Esophagus mucosa (tissue), 1 donor: Measurements from ENCODE around the gene MTG1. TPM values are rescaled to one million over a fixed set of nuclear protein-coding genes. Genes with fewer than 3 reads are reported as not detected.
"Not testable (repeated sequence)": the region's sequence is repeated elsewhere in the genome, so short reads cannot be mapped to it uniquely, and the experiment has no call there.

Experiments
- ATAC-seq: fragments of 200-7000 bp; cut with Tn5 transposase; one replicate; pipeline ENCODE4 v1.9.1; 2020
- total RNA-seq: library from RNA; stranded (reverse); gene quantifications from one replicate; pipeline ENCODE4 v1.2.4, GENCODE V29; 2023
- donor health status: DM: yes; HTN: yes; CAD: no.

Gene MTG1
- total RNA-seq, 1 donor from 2014 or later = 35.2 TPM

DNA sequence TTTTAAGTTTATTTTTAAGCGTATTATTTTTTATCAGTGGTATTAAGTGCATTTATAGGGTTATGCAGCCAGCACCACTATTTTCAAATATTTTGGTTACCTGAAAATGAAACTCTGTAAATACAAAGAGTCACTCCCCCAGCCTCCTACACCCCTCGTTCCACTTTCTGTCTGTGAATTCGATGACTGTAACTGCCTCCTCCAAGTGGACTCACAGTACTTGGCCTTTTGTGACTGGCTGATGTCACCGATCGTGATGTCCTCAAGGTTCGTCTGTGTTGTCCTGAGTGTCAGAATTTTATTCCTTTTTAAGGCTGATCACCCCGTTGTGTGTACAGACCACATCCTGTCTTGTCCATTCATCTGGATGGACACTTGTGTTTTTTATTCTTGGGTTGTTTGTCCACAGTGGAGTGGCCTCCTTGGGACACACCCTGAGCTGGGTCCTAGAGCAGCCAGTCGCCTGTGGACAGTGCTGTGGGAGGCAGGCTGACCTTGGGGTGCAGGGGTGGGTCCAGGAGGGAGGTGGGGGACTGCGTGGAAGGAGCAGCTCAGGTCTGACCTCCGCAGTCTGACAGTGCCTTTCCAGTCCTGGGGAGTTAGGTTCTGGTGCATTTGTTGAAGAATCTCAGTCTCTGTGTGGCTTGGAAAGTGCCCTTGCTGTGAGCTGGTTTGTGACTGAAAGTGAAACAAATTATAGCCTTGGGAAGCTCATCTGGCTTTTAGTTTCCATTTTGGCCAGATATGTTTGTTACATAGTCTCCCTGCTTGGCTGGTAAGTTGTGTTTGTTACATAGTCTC is 6.9 kb downstream of the MTG1 start:
- ATAC-seq = peak; percentile 15

DNA sequence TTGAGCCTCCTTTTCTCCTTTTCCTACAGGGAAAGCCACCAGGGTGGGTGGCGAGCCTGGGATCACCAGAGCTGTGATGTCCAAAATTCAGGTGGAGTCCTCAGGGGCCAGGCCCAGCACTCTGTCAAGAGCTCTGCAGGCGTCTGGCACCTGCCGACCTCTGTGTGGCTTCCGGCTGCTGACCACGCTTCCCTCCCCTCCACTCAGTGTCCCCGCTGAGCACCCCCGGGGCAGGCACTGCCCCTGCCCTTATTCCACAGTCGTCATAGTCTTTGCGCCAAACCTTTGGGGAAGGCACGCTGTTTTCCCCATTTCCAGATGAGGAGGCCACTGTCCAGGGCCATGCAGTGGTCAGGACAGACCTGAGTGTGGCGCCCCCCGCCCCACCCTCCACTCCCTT is 7.5 kb downstream of the MTG1 start:
- peak; percentile 19 for ATAC-seq

DNA sequence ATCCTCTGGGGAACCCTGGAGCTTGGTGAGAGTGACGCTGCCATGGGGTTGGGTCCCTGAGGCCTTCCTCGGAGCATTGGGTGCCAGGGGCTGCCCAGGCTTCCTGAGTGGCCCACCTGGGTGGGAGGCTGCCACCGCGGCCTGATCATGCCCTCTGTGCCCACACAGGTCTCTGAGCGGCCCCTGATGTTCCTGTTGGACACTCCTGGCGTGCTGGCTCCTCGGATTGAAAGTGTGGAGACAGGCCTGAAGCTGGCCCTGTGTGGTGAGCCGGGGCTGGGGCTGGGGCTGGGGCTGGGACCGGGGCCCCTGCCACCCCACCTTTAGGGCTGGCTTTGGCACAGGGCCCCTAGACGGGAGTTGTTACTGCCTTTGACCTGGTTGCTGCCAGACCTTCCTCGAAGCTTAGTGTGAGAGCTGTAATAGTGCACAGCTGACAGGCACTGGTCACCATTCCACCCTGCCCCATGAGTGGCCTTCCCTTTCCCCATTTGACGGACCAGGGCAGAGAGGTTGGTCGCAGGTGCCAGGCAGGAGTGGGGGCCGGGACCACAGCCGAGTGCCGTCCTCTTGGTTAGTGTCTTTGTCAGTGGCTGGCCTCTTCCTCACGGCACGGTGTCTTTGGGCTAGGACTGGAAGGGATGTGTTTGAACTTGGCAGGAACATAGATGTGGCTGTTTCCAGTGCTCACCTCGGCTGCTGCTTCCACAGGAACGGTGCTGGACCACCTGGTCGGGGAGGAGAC is 8.2 kb downstream of the MTG1 start:
- no peak for ATAC-seq

DNA sequence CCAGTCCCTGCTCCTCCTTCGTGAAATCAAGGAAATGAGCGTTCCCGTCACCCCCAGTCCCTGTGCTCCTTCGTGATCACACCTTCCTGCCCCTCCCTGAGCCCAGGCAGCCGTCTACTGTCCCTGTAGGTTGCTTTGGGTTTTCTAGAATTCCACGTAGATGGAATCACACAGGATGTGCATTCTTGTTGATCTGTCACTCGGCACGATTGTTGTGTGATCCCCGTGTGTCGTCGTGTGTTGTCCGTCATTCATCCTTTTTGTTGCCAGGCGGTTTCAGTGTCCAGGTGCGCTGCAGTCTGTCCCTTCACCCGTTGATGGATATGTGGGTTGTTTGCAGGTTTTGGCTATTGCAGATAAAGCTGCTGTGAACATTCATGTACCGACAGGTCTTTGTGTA is 9.4 kb downstream of the MTG1 start:
- no peak for ATAC-seq

DNA sequence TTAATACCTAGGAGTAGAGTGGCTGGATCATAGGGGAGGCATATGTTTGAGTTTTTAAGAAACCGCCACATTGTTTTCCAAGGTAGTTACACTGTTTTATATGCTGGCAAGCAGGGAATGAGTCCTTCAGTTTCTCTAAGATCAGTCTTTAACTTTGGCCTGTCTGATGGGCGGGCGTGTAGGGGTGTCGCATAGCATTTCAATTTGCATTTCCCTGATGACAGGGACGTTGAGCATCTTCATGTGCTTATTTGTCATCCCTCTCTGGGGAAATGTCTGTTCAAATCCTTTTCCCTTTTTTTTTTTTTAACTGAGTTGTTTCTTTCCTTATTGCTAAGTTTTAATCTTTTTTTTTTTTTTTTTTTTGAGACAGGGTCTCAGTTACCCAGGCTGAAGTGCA is 9.8 kb downstream of the MTG1 start:
- no peak for ATAC-seq

DNA sequence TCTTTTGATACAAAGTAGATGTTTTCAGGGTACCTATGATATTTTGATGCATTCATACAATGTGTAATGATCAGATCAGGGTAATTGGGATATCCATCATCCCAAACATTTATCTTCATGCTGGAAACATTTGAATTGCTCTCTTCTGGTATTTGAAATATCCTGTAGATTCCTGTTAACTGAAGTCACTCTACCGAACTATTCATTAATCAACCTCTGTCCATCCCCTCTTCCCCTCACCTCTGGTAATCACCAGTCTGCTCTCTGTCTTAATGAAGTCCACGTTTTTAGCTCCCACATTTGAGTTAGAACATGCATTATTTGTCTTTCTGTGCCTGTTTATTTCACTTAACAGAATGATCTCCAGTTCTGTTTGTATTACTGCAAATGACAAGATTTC is 11.3 kb downstream of the MTG1 start:
- ATAC-seq = no peak

DNA sequence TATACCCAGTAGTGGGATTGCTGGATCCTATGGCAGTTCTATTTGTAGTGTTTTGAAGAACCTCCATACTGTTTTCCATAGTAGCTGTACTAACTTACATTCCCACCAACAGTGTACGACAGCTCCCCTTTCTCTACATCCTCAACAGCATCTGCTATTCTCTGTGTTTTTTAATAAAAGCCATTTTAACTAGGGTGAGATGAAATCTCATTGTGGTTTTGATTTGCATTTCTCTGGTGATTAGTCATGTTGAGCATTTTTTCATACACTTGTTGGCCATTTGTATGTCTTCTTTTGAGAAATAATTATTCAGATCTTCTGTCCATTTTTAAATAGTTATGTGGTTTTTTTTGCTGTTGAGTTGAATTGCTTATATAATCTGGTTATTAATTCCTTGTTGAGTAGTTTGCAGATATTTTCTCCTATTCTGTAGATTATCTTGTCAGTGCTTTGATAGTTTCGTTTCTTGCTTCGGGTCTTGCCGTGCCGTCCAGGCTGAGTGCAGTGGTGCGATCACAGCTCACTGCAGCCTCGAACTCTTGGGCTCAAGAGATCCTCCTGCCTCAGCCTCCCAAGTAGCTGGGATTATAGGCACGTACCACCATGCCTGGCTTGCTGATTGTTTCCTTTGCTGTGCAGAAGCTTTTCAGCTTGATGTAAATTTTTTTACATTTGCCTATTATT is 12.0 kb downstream of the MTG1 start:
- ATAC-seq = no peak

DNA sequence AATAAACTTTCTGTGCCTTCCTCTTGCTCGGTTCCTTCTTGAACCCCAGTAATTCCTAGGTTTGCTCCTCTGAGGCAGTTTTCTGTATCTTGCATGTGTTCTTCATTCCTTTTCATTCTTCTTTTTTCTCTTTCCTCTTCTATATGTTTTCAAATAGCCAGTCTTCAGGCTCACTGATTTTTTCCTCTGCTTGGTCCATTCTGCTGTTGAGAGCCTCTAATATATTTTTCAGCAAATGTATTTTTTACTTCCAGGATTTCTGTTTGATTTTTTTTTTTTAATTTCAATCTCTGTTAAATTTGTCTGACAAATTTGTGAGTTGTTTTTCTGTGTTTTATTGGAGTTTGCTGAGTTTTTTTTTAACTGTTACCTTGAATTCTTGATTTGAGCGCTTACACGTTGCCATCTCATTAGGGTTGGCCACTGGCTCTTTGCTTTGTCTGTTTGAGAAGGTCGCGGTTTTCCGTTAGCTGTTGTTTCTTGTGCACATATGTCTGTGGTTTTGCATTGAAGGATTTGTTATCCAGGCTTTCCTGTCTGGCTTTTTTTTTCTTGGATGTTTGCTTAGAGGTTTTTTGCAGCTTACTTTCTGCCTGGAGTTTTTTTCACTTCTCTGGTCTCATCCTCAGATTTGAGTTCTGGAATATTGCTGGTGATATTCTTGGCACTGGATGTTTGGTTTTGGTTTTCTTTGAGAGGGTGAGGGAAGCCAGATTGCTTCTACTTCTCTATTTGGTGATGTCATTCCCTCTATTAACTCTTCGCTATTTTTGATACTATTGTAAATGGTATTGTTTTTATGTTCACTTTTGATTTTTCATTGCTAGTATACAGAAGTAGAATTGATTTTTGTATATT is 17.8 kb downstream of the MTG1 start:
- ATAC-seq = no peak

DNA sequence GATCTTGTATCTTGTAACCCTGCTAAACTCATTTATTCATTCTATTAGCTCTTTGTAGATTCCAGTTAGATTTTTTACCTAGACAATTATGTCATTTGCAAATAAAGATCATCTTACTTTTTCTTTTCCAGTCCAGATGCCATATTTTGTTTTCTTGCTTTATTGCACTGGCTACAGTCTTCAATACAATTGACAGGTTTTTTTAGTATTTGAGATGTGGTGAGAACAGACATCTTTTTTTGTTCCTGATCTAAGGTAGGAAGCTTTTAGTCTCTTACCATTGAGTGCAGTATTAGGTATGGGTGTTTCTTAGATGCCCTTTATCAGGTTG is 18.4 kb downstream of the MTG1 start:
- no peak for ATAC-seq

DNA sequence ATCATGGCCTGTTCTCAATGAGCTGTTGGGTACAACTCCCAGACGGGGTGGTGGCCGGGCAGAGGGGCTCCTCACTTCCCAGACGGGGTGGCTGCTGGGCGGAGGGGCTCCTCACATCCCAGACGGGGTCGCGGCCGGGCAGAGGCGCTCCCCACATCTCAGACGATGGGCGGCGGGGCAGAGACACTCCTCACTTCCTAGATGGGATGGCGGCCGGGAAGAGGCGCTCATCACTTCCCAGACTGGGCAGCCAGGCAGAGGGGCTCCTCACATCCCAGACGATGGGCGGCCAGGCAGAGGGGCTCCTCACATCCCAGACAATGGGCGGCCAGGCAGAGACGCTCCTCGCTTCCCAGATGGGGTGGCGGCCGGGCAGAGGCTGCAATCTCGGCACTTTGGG is 20.4 kb downstream of the MTG1 start:
- not testable (repeated sequence) for ATAC-seq

DNA sequence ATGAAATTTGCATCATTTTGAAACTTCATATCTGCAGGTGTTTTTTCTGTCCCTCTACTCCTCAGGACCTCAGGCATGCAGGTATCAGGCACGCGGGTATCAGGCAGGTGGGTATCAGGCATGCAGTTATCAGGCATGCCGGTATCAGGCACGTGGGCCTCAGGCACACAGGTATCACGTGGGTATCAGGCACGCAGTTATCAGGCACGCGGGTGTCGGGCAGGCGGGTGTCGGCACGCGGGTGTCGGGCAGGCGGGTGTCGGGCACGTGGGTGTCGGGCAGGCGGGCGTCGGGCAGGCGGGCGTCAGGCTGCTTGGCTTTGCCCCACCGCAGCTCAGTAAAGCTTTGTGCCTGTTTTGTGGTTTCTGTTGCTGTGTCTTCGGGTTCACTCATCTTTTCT is 21.8 kb downstream of the MTG1 start:
- peak; percentile 20 for ATAC-seq

DNA sequence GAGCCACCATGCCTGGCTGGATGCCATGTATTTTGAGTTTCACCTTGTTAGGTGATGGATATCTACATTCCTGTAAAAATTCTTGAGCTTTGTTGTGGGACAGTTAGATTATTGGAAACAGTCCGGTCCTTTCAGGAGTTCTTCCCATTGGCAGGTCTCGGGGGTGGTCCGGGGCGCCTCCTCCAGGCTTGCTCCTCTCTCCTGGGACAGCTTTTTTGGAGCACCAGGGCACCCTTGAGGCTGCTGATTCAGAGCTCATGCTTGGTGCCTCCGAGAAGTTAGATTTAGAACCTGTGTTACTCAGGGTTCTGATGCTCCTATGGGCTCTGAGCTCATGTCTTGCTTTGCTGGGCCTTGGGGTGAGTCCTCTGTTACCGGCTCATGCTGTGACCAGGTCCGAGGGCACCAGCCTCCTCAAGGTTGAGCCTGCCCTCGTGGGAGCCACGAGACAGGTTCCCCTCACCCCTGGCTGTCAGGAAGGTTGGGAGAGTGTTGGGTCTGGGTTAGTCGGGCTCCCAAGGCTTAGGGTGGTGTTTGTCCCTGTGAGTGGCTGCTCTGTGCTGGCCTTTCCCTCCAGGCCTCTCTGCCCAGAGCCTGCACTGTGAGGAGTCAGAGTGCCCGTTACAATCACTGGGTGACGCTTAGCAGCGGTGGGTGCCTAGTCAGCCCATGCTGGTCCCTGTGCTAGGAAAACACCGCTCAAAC is 24.5 kb downstream of the MTG1 start:
- ATAC-seq = no peak

DNA sequence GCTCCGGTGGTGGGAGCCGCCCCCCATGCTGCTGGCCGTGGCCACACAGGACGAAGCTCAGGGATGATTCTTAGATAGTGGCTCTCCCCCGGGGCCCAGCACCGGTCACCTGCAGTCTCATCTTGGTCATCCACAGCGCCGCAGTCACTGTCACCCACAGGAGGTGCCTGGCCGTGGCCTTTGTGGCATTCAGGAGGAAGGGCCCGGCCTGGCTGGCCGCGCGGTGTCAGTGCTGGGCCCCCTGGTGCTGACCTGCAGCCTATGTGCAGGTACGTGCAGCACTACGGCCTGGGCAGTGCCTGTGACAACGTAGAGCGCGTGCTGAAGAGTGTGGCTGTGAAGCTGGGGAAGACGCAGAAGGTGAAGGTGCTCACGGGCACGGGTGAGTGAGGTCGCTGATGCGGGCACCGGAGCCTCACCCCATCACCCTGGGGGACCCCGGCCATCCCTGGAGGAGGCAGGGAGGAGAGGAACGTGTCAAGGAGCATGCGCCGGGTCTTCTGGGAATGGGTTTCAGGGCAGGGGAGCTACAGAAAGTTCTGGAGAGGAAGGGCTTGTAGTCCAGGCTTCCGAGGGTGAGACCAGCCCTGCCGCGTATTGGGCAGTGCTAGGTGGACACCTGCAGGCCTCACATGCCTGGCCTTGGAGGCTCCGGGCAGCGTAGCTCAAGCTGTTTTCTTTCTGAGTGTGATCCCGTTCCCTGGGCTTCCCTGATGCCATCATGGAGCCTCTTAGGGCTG is 25.4 kb downstream of the MTG1 start:
- ATAC-seq = no peak

DNA sequence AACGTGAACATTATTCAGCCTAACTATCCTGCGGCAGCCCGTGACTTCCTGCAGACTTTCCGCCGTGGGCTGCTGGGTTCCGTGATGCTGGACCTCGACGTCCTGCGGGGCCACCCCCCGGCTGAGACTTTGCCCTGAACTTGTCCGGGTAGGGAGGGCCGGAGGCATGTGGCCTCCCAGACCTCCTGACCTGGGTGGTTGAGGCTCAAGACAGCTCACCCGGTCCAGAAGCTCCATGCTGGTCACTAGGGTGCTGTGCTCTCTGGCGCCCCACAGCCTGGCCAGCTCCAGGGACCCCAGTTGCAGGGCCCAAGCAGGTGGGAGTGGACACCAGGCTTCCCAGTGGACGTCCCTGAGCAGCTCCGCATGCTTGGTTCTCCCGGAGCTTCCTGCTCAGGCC is 26.1 kb downstream of the MTG1 start:
- no peak for ATAC-seq

DNA sequence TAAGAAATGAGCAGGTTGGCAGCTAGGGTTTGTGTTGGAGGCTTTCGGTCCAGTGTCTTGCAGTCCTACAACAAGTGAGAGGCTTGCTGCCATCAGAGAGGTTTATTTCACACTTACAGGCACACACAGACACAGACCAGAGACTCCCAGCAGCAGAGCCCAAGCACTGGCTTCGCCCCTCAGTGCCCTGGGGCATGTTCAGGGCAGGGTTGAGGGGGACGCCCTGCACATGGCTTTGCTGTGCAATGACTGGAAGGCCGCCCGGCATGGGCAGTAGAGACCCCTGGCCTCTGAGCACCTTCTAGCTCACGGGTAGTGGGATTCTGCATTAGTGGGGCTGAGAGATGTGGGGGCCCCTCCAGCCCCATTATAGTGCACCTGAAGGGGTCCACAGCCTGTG is 26.6 kb downstream of the MTG1 start:
- ATAC-seq = no peak

DNA sequence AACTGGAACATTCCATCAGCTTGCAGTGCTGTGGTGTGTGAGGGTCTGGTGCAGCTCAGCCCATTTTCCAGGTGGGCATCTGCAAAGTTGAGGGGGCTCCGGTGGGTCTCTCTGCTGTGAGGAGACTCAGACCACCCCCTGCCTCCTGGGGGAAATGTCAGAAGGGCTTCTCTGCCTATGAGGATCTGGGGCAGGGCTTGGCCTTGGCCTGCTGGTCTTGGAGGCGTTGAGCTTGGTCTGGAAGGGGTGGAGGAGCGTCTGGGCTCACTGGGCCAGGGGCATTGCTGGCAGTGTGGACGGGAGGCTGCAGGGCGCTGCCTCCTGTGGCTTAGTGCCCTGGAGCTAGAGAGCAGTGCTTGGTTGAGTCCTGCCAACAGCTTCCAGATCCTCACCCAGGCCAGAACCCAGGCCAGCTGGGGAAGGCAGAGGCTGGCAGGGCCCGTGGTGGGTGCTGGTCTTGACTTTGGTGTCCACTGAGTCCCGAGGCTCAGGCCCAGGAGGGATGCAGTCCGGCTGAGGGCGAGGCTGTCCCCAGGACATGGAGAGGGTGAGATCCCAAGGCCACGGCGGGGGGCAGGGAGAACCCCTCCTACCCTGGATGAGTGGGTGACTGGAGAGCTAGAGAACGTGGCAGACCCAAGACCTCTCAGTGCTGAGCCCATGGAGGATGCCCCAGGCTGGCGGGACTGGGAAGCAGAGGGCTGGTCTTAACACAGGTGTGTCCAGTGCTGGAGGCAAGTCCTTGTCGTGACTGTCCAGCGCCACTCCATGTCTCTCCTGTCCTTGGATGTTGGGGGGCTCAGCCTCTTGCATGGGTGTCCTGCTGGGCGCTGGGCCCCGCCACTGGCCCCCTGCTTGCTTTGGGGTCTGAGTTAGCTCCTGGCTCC is 27.6 kb downstream of the MTG1 start:
- ATAC-seq = no peak

DNA sequence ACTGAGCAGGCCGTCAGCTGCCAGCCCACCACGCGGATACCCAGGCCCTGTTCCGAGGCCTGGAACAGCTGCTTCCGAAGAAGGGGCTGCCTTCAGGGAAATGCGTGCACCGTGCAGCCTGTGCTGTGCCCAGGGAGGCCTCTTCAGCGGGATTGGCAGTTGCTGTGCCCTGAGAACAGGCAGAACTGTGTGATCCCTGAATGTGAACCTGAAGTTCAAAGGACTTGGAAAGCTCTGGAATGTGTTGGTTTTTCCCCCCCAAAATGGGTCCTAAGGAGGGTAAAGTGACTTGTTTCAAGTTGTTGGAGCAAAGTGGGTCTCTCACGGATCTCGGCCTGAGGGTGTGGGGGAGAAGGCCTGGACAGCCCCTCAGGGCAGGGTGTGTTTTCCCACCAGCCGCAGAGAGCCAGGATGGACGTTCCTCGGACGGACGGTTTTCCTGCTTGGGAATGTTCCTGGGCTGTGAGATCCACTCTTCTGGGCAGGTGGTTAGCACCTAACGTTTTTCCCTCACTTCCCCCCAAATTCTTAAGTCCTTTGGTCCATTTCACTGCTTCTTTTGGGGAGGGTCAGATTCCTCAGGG is 28.4 kb downstream of the MTG1 start:
- ATAC-seq = no peak

DNA sequence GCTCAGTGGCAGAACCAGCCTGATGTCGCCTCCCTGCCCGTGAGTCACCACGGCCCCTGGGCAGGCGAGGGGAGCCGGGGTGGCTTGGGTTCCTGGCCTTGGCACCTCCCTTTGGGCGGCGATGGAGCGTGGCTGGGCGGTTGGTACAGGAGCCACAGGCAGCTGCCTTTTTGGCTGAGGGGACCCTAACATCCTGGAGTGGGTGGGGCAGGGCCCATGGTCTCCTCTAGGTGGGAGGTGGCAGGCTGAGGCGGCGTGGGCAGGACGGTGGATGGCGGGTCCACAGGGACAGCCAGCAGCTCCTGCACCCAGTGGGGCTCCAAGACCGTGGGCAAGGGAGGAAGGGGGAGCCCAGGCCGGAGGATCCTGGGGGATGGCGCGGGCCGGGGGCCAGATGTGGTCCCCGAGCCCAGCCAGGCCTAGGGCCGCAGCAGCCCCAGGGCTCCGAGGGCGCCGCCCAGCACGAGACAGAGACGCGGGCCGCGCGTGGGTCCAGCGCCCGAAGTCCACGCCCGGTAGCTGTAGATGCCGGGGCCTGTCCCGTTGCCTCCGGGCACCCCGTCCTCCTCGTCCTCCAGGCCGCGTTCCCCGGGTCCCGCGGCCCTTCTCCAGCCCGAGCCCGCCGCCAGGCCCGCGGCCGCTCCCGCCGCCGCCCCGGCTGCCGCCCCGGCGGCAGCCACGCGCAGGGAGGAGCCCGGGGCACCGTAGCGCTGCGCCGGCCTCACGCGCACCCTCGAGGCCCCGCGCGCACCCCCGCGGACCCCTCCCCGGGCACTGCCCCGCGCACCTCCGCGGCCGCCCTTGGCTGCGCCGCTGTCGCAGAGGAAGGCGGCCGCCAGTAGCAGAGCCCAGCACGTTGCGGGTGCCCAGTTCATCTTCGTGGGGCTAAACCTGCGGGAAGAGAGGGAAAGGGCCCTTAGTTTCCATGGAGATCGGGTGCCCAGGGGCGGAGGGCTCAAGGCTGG is 29.1 kb downstream of the MTG1 start:
- ATAC-seq = peak; percentile 10

DNA sequence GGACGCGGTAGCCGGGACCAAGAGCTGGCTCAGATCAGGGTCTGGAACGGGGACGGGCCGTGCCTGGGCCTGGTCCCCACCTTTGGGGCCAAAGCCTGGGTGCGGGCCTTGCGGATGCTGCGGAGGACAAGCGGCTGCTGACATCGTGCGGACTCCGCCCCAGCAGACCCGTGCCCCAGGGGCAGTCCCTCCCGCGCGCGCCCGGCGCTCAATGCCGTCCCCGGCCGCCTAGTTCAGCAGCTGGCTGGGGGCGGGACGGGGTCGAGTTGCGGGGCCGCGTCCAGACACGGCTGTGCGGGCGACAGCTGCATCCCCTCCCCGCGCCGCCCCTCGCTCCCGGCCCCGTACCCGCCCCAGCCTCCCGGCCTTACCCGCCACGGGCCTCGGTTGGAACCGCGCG is 30.1 kb downstream of the MTG1 start:
- ATAC-seq = peak; percentile 2
